ENCODE data around the gene NT5DC3. TPM values are rescaled to one million over a fixed set of nuclear protein-coding genes. Genes with fewer than 3 reads are reported as not detected.

Gene NT5DC3
- total RNA-seq, 4 donors from 2014 or later = 3.6 to 5.8 (median 4.4) TPM

DNA sequence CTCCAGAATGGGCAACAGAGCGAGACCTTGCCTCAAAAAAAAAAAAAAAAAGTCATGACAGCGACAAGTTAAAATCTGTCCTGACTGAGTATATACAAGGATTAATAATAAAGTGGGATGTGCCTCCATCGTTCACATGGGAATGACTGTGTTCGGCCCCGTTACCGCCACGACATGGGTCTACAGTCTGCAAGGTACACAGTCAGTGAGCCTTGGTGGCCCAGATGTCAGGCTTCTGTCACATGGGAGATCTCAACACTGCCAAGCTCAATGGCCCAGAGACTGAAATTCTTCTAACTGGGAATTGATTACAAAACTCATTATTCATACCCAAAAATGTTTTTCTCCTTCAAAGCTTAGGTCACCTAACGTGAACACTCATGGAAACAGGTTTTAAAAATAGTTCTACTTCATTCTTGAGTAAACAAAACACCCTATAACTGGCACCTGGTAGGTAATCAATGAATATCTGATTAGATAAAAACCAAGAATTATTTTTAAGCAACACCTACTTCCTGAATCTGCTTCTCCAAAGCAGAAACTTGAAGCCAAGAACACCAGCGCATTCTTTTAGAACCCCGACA lies 66.0 kb downstream of the NT5DC3 start:
- Histone ChIP-seq H3K36me3 (no peaks in the 10 kb centered on the region), H3K27ac (no peak overlapping the region), H3K9me3 (no peaks in the 10 kb centered on the region), H3K4me1 (peaks cover 20 to 25% of the 10 kb centered on the region in 2 donors), H3K27me3 (no peaks in the 10 kb centered on the region), H3K4me3 (replicated peaks in 1 of 3) (no peak overlapping the region)
- intact Hi-C loops (cut with DNase I) = no loop called here
- TF ChIP-seq POLR2A (IDR thresholded peaks at IDR 0.05) = no peak
- TF ChIP-seq, protein P1, sequence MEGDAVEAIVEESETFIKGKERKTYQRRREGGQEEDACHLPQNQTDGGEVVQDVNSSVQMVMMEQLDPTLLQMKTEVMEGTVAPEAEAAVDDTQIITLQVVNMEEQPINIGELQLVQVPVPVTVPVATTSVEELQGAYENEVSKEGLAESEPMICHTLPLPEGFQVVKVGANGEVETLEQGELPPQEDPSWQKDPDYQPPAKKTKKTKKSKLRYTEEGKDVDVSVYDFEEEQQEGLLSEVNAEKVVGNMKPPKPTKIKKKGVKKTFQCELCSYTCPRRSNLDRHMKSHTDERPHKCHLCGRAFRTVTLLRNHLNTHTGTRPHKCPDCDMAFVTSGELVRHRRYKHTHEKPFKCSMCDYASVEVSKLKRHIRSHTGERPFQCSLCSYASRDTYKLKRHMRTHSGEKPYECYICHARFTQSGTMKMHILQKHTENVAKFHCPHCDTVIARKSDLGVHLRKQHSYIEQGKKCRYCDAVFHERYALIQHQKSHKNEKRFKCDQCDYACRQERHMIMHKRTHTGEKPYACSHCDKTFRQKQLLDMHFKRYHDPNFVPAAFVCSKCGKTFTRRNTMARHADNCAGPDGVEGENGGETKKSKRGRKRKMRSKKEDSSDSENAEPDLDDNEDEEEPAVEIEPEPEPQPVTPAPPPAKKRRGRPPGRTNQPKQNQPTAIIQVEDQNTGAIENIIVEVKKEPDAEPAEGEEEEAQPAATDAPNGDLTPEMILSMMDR (IDR thresholded peaks at IDR 0.05) = no peak
- 78 to 98% methylated on average over 10 of the region's 10 CpGs for WGBS, 2 donors
- DNase-seq = peak in 1 of 2 donors; percentile 64

DNA sequence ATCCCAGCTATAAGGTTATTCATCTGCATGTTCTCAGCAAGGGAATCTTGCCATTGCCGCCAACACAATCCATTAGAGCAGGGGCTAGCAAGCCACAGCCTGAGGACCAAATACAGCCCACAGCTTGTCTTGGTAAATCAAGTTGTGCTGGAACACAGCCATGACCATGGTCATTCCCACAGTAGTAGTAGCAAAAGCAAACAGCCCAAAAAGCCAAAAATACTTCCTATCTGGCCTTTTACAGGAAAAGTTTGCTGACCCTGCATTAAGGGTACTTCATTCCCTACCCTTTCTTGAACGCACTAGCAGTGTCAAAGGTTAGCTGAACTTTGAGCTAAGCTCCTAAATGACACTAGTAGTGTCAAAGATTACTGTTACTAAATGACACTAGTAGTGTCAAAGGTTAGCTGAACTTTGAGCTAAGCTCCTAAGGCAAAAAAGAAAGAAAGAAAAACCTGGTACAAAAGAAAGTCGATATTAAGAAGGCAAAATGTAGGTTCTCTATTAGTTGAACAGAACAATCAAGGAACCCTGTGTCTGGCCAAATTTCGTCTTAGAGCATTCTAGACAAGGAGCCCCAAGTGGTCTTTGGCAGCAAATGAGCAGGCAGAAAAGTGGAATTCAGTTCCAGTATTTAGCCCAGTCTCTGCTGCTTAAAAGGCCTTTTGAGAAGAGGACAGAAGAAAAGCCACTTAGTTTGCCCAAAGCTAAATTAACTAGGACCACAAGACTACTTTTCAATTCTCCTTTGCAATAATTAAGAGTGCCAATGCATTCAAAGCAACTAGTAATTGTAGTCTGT lies 67.7 kb downstream of the NT5DC3 start:
- intact Hi-C loops (cut with DNase I) = no loop called here
- peak overlapping the region in 2 of 3 donors; percentile 25 to 52 for H3K27ac ChIP-seq

DNA sequence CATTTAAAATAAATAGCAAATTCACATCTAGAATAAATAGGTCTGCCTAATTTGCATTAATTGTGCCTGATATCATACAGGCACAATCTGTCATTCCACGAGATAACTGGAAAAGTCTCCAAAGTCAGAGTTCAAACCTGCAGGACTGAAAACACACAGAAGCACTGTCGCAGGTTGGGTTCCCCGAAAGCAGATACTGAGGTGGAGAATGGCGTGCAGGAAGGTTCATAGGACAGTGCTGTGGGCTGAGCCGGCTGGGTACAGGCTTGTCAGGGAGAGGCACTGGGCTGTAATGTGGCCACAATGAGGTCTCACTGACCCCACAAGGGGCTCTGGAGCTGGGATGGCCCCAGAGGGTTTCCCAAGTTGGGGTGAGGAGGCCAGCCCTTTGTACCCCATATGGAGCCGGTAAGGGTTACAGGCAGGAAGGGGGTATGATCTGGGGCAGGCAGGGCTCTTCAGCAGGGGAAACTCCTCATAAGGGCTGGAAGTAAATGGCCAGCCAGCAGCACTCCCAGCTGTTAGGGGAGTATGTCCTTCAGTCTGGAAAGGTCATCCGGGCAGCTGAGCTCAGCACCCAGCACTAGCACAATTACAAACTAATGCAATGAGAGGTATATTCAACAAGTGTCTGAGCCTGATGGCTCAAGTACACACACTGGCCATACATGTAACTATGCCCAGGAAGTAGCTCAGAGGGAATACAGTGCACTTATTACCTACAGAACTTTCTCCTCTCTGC lies 68.5 kb downstream of the NT5DC3 start:
- no peaks in the 10 kb centered on the region for H3K9me3 ChIP-seq
- no peaks in the 10 kb centered on the region for H3K36me3 ChIP-seq
- DNase-seq = no peak
- H3K27ac ChIP-seq = peak overlapping the region in 1 of 3 donors; percentile 52
- H3K27me3 ChIP-seq = no peaks in the 10 kb centered on the region
- 83 to 94% methylated on average over 7 of the region's 7 CpGs for WGBS, 2 donors
- peaks cover 20 to 25% of the 10 kb centered on the region in 2 donors for H3K4me1 ChIP-seq
- intact Hi-C loops (cut with DNase I) = no loop called here
- TF ChIP-seq, protein P1 (IDR thresholded peaks at IDR 0.05) = no peak
- no peak overlapping the region for H3K4me3 ChIP-seq (replicated peaks in 1 of 3)

More for the DNA sequence above, 67.7 kb downstream of the NT5DC3 start:
- Histone ChIP-seq H3K4me1 (peaks cover 20 to 25% of the 10 kb centered on the region in 2 donors), H3K36me3 (no peaks in the 10 kb centered on the region), H3K9me3 (no peaks in the 10 kb centered on the region), H3K4me3 (replicated peaks in 1 of 3) (no peak overlapping the region), H3K27me3 (no peaks in the 10 kb centered on the region)
- TF ChIP-seq POLR2A (IDR thresholded peaks at IDR 0.05) = no peak
- TF ChIP-seq, protein P1 (IDR thresholded peaks at IDR 0.05) = no peak
- WGBS, 2 donors = 23 to 35% methylated on average over 4 of the region's 4 CpGs
- DNase-seq = peak; percentile 56 to 57

DNA sequence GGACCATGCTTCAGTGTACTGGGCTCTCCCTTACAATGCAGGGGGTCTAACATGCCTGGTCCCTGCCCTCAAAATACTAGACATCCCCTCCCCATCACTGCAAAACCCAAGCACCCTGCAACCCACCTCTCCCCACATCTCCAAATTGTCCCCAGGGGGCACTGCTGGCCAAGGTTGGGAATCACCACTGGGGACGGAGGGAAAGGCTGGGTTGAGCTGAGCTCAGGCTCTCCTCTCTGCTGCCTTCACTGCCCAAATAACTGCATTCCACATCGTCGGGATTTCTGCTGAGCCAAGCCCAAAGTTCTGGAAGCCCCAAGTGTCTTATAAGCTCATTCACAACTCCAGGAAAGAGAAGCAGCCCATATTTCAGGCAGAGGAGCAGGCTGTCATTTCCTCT lies 69.6 kb downstream of the NT5DC3 start:
- intact Hi-C loops (cut with DNase I) = no loop called here
- H3K4me3 ChIP-seq (replicated peaks in 1 of 3) = no peak overlapping the region
- DNase-seq = peak; percentile 67 to 68
- 20 to 27% methylated on average over 3 of the region's 3 CpGs for WGBS, 2 donors
- no peak overlapping the region for H3K27ac ChIP-seq
- TF ChIP-seq POLR2A (IDR thresholded peaks at IDR 0.05) = no peak
- TF ChIP-seq, protein P1 (IDR thresholded peaks at IDR 0.05) = peak in 5 of 6 experiments; percentile 27 to 82 (median 64)
- no peaks in the 10 kb centered on the region for H3K27me3 ChIP-seq
- H3K4me1 ChIP-seq = peaks cover 20 to 25% of the 10 kb centered on the region in 2 donors
- no peaks in the 10 kb centered on the region for H3K9me3 ChIP-seq
- H3K36me3 ChIP-seq = no peaks in the 10 kb centered on the region
